Ishikawa (cell line): ENCODE results near the gene ASTN1.
A peak's percentile ranks its signal among the peaks of the same experiment; 100 is the strongest.

Experiments used
- CEBPB ChIP-seq: IDR thresholded peaks from 2 replicates; pipeline ENCODE4 v1.6.1; 2012
- CREB1 ChIP-seq: IDR thresholded peaks from 2 replicates; pipeline ENCODE4 v1.6.1; 2012; ENCODE audit warnings: low read depth
- EGR1 ChIP-seq: IDR thresholded peaks from 2 replicates; pipeline ENCODE4 v1.6.1; 2012
- EP300 ChIP-seq: IDR thresholded peaks from 2 replicates; pipeline ENCODE4 v1.6.1; 2012; ENCODE audit warnings: borderline replicate concordance
- FOXM1 ChIP-seq: IDR thresholded peaks from 2 replicates; pipeline ENCODE4 v1.6.1; 2012; ENCODE audit warnings: low read depth, borderline replicate concordance
- MAX ChIP-seq: IDR thresholded peaks from 2 replicates; pipeline ENCODE4 v1.6.1; 2012
- NFIC ChIP-seq: IDR thresholded peaks from 2 replicates; pipeline ENCODE4 v1.6.1; 2012
- RAD21 ChIP-seq: IDR thresholded peaks from 2 replicates; pipeline ENCODE4 v1.6.1; 2012; ENCODE audit warnings: low read depth
- REST ChIP-seq: IDR thresholded peaks from 2 replicates; pipeline ENCODE4 v1.6.1; 2012; ENCODE audit warnings: low read depth, mild to moderate bottlenecking
- TAF1 ChIP-seq: IDR thresholded peaks from 2 replicates; pipeline ENCODE4 v1.6.1; 2012; ENCODE audit warnings: low read depth, mild to moderate bottlenecking
- TCF12 ChIP-seq: IDR thresholded peaks from 2 replicates; pipeline ENCODE4 v1.6.1; 2012; ENCODE audit warnings: low read depth
- TEAD4 ChIP-seq: IDR thresholded peaks from 2 replicates; pipeline ENCODE4 v1.6.1; 2012
- USF1 ChIP-seq: IDR thresholded peaks from 2 replicates; pipeline ENCODE4 v1.6.1; 2012
- YY1 ChIP-seq: IDR thresholded peaks from 2 replicates; pipeline ENCODE4 v1.6.1; 2012; ENCODE audit warnings: low read depth
- ZBTB7A ChIP-seq: IDR thresholded peaks from 2 replicates; pipeline ENCODE4 v1.6.1; 2012; ENCODE audit warnings: low read depth

Gene ASTN1

GRCh38 chr1:177185209-177185608, 20.7 kb upstream of the ASTN1 start:
- no peak for TF ChIP-seq YY1
- TF ChIP-seq FOXM1: no peak
- no peak for TF ChIP-seq USF1
- no peak for TF ChIP-seq CEBPB
- no peak for TF ChIP-seq TCF12
- TF ChIP-seq CREB1: no peak
- no peak for TF ChIP-seq MAX
- no peak for TF ChIP-seq ZBTB7A
- no peak for TF ChIP-seq REST
- TF ChIP-seq TAF1: no peak
- no peak for TF ChIP-seq EGR1
- TF ChIP-seq TEAD4: no peak
- TF ChIP-seq EP300: no peak
- no peak for TF ChIP-seq NFIC
- TF ChIP-seq RAD21: no peak

- TF ChIP-seq REST (no peak), RAD21 (no peak), MAX (no peak), TAF1 (no peak), EP300 (no peak), NFIC (no peak), TEAD4 (no peak)
Measured at GRCh38 chr1:177183836-177184235, 19.3 kb upstream of the ASTN1 start.

GRCh38 chr1:177181631-177182291, 17.2 kb upstream of the ASTN1 start:
- TF ChIP-seq NFIC (no peak), FOXM1 (no peak), CREB1 (no peak), TEAD4 (no peak), RAD21 (peak; percentile 60)

- TF ChIP-seq MAX: no peak
- no peak for TF ChIP-seq CEBPB
- TF ChIP-seq ZBTB7A: no peak
- no peak for TF ChIP-seq EP300
Measured at GRCh38 chr1:177181280-177181630, 16.7 kb upstream of the ASTN1 start.

- TF ChIP-seq ZBTB7A (no peak), NFIC (peak; percentile 48; the same call in 1 of the 2 replicates)
Measured at GRCh38 chr1:177174921-177175634, 10.6 kb upstream of the ASTN1 start.

GRCh38 chr1:177173976-177174375, 9.5 kb upstream of the ASTN1 start:
- TF ChIP-seq CREB1 (no peak), YY1 (no peak), TCF12 (no peak), REST (no peak), EP300 (no peak), CEBPB (no peak), MAX (no peak), RAD21 (no peak), FOXM1 (no peak), TAF1 (no peak), ZBTB7A (no peak), USF1 (no peak), EGR1 (no peak), NFIC (no peak), TEAD4 (no peak)
